ENCODE results near the gene THEM5.

Gene THEM5

DNA sequence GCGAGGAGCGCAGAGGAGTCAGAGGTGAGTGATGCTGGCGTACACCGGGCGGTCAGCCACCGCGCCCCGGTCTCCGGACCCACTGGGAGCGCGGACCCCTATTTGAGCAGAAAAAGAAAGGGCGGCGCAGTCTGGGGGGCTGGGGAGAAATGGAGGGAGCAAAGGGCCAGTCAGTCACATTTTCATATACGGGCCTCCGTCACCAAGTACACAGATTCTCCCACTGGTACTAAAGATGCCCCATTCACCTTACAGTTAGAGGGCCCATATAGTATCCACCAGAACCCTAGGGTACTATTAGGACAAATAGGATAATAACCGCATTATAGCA is 14.5 kb downstream of the THEM5 start:
- DNase-seq, result no peak

DNA sequence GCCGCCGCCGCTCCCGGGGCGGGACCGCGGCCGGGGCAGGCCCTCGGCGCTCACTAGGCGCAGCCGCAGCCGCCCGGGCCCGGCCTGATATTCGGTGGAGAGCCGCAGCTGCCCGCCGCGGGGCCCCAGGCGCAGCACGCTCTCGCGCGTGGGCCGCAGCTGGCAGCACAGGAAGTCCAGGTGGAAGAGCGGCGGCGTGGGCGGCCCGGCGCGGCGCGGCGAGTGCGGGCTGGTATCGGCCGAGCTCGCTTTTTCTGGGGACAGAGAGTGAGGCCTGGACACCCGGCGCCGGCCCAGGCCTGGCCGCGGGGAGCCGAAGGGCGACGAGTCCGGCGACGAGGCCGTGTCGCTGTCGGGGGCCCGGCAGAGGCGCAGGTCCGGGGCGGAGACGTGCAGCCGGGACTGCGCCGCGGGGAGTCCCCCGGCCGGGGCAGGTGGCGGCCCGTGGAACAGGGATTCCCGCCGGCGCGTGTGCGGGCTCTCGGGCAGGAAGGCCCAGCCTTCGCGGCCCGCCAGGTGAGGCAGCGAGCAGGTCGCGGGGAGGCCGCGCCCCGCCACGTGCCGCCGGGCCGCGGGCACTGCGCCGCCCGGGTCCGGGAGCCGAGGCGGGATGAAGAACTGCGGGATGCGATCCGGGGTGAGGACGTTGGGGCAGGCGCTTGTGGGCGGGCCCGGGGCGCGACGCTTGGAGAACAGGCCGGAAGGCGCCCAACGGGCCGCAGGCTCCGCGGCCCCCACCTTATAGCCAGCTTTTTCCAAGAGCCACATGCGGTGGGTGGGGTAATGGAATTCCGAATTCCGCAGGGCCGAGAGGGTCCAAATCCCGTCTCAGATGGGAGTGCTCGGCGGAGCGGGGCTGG is 15.1 kb downstream of the THEM5 start:
- peak; percentile 36 to 44 for DNase-seq

DNA sequence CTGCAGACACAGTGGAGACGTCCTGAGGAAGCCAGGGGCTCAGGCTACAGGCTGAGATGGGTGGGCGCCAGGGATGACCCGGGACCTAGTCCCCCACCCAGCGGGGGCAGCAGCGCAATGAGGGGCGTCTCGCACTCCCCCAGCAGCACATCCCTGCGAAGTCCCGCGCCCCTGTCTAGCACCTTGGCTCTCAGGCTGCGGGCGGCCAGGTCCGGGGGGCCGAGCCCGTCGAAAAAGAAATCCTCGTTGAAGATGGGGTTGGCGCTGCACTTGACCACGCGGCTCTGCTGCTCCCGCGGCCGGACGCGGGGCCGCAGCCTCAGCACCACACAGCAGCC is 15.7 kb downstream of the THEM5 start:
- no peak for DNase-seq

DNA sequence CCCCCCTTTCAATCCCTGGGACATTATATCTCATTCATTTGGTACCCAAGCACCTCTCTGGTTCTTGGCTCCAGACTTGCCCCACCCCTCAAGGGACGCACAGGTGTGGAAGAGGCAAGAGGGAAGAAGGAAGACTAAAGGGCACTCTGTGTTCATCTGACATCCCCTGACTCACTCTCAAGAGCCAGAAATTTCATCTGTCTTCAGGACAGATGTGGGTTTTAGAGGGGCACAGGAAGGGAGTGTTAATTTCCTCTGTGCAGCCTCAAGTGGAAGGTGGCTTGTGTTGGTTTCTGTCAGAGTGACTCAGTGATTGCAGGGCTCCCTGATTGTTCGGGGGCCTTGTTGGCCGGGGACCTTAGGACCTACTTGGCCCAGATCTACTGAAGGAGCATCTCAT is 16.3 kb downstream of the THEM5 start:
- peak in 1 of 2 donors; percentile 44 for DNase-seq

DNA sequence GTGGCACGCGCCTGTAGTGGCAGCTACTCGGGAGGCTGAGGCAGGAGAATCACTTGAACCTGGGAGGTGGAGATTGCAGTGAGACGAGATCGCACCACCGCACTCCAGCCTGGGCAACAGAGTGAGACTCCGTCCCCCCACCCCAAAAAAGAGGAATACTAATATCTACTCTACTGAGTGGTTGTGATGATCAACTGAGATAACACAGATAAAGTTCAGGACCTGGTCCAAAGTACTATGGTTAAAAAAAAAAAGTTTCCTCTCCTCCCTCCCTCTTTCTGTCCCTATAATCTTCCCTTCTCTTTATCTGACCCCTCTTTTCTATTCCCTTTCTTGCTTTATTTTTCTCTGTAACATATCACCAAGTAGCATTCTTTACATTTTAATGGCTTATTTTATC is 17.9 kb downstream of the THEM5 start:
- DNase-seq, result no peak

DNA sequence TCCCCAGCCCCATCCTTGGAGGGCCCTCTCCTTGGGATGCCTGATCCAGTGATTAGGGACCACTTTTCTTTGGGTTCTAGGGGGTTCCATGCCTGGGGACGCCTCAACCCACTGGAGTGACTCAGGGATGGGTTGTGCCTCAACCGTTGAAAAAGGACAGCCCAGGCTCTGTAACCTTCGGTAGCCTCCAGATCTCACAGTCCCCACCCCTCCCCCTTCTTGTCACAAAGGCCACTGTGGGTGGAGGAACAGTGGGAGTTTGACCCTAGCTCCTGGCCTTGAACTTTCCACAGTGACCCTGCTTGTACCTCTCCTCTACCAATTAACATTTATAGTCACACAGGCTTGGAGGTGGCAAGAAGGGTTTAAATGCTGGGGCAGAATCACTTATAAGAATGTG is 19.3 kb downstream of the THEM5 start:
- no peak for DNase-seq

DNA sequence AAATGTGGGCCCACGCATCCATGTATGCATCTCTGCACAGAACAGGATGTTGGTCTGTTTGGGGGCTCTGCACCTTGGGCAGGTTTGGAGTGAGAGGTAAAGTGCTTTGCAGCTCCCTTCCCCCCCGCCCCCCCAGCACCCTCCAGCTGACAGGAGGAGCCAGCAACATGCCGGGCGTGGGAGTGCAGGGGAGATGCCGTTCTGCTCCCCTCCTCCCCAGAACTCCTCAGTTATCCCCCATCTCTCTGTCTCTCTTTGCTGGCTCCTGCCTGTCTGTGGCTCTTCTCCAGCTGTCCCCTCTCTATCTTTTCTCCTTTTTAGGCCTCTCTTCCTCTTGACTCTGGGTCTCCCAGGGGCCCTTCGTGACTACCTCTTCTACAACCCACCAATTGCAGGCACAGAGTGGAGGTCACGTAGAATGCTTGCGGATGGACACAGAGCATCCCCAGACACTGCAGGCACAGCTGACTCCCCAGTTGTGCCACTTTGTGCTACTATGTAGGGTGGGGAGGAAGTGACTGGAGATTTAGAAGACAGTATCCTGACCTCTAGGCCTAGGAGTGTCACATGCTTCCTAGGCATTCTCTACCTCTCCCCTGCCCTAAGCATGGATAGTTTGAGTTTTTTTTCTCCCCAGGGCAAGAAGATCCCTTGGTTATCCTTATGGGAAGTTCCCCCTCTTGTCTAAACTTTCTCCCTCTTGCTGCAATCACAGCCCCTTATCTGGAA is 20.2 kb downstream of the THEM5 start:
- no peak for DNase-seq

DNA sequence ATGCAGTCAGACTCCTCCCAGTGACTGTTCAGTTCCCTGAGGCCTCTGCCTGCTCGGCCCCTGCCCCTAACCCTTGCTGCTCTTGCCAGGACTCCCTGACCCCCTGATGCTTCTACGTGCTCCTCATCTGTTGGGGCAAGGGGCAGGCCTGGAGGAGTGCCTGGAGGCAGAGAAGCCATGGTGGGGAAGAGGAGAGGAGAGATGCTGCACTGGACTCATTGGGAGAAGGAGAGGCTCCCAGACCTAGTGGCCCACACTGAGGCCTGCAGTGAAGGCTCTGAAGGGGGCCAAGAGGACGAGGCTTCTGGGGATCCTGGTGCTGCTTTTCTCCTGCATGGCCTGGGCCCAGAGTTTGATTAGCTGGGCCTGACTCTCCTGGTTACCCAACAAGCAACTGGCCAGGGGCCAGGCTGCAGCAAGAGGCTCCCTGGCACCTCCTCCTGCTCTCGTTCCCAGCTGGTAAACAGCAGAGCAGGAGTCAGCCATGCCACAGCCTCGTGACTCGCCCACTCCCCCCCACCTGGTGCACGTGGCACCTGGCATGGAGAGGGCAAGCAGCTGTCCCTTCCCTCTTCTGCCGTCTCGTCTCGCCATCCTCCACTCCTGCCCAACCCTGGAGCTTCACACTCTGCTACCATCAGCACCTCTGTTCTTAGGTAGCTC is 21.1 kb downstream of the THEM5 start:
- no peak for DNase-seq

DNA sequence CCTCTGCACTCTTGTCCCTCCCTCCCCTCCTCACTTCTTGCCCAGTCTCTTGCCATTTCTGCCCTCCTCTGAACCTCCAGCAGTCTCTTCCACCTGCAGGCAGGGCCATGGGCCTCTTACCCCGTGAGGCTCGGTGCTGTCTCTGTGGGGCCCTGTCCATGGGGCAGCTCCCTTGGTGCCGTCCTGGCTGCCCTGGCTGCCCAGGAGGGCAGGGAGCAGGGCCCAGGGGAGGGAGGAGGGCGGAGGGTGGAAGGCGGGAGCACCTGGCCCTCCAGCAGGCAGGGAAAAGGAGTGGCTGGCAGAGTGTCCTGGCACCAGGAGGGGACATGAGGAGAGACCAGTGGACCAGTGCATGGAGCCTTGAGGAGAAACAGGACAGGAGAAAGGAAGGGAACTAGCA is 21.9 kb downstream of the THEM5 start, which contains the start of gene RORC:
RORC (minus strand) TSS at position 198 of the 400 bp plus-strand sequence; CDS start at position 160, 38 bp downstream.
- no peak for DNase-seq

DNA sequence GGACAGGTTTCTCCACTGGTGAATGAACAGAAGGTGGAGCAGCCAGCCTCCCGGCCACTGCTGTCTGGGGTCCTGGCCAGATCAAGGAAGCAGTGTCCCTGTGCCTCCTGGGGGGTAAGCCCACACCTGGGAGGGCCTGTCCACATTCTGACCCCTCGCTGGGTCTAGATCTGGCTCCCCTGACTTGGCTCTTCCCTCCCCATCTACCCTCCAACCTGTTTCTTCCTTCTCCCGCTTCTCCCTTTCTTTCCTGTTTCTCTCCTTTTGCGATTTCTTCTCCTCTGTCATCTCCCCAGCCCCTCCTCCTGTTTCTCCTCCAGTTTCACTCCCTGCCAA is 22.3 kb downstream of the THEM5 start:
- DNase-seq, result no peak

DNA sequence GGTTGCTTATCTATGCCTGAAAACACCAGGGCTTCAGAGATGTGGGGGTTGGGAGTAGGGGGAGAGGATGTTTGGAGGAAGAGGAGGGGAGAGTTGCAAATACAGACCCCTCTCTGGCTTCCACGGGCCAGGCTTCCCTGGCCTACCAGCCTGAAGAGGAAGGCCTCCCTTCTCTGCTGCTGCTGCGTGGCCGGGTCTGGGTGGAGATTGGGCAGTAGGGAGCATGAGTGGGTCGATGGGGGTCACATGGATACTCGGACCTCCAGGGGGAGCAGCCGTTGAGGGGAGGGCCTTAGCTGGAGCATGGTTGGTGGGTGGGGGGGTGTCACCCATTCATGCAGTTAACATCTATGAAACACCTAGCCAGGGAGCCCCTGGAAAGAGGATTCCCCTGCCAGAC is 23.5 kb downstream of the THEM5 start:
- no peak for DNase-seq

DNA sequence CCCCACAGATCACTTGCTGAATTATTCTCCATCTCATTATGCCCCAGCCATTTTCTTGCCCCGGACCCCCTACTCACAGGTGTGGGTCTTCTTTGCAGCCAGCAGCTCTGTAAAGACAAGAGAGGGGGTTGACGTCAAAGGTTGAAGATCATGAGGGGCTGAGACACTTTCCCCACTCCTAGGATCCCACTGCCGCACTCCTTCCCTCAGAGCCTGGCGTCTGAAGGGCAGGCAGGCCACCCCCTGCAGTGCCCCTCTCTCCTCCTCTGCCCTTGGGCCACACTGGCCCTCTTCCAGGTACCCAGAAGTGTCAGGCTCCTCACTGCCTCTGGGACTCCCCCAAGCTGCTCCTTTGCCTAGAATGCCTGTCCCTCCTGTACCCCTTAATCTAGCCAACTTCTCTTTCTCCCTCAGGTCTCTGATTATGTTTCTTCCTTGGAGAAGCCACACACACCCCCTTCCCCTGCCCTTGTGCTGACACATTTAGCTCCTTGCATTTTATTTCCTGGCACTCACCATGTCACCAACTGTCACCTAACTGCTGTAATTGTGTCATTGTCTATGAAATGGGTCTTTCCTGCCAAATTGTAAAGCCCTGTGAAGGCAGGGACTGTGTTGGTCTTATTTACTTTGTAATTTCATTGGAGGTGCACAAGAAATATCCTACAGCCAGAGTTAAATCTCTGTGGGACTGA is 24.0 kb downstream of the THEM5 start:
- no peak for DNase-seq

DNA sequence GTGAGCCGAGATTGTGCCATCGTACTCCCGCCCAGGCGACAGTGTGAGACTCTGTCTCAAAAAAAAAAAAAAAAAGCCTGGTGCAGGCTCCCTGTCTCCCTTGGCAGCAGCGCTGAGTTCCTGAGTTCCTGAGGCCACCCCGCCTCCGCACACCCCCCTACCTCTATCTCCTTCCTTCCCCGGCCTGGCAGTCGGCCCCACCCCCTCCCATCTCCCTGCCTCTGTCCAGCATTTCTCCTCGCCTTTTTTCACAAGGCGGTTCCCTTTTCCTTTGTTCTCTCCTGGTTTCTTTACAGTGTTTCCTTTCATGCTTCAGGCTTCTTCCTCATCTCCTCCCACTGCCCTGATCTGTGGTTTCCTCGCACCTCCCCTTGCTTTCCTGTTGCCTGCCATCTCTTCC is 24.6 kb downstream of the THEM5 start:
- no peak for DNase-seq

DNA sequence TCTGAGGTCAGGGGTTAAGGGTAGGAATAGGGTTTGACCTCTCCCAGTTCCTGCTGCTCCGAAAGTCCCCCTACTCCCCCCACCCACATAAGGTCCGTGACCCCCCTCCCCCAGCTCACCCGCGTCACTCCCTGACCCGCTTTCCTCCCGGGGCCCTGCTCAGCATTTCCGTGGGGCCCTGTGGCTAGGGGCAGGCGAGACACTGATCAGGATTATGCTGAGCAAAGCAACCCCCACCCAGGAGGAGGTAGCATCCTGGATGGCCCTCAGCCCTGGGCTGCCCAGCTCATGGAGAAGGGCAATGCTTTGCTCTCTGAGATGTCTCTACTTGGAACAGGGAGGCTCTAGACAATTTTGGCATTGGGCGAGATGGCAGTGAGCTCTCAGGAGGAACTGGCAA is 25.7 kb downstream of the THEM5 start:
- DNase-seq, result peak in 1 of 2 donors; percentile 34

DNA sequence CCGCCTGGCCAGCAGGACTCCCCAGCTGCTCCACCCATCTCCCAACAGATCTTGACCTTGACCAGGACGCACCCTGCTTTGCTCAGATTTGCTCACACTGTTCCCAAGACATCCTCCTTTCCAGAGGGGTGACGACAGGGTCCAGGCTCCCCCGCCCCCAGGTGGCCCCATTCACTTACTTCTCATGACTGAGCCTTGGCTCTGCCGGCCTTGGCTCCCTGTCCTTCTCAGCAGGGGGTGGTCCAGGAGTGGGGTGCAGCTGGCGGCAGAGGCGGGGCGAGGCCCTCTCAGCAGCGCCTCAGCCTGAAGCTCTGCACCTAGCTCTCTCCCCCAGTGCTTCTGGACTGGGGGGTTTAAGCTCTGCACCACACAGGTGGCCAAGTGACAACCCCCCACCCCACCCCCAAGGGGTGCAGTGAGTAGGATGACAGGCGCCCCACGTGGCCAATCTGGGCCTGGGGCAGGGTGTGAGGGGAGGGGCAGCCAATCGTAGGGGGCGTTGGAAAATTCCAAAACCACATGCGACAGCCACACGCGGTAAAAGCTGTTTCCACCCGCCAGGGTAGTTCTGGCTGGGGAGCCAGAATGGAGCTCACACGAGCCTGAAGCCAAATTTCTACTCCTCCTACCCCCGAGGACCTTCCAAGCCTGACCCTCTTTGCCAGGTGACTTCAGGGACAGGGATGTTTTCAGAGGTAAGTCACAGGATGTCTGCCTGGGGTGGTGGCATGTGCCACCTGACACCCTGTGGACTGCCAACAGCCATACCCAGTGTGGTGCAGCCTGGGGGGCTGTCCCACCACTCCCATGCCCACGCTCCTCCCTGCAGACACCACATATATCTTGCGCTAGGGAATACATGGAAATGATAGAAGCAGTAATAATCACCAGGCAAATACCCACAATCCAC is 27.5 kb downstream of the THEM5 start:
- peak in 1 of 2 donors; percentile 44 for DNase-seq

DNA sequence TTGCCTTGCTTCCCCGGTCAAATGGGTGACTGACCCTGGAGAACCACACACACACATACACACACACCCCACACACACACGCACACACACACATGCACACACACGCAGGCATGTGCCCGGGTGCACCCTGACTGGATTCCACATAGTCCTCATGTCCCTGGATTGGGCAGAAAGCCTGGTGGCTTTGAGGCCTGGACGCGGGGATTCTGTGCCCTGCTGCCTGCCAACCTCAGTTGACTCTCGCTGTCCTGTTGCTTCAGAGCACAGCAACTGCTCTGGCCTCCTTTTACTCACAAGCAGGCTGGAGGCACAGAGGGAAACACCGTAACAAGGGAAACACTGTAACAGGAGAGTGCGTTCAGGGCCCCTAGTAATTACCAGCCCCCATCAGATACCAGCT is 28.3 kb downstream of the THEM5 start:
- no peak for DNase-seq

DNA sequence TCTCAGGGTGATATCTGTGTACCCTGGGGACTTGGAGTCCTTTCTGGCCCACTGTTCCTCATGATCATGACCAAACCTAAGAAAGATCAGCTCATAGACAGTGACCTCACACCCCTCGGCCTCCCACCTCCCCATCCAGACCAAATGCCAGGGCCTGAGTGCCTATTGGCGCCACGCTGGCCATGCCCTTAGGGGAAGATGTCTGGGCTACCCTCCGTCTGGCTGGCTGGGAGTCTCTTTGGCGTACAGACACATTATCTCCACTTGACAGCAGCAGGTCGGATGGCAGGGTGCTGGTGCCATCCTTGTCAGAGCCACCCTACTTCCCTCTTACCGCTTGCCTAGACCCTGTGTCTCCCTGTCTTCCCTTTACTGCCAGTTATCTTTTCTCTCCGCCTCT is 30.3 kb downstream of the THEM5 start:
- DNase-seq, result no peak

DNA sequence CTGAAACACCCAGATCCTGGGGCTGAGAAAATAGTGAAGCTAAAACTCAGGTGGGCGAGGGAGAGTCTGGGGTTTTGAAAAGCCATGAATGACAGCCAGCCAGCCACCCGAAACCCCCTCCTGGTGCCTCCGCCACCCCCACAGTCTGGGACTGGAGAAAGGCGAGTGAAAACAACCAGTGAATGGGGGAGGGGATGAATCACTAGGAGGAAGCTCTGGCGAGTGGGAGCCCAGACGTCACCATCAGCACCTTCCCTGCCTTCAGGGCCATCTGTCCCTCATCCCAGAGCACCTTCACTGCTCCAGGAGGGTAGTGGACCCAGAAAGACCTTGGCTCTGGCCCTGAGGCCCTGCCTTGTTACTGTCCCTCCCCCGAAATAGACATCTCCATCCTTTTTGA is 31.1 kb downstream of the THEM5 start:
- DNase-seq, result no peak

DNA sequence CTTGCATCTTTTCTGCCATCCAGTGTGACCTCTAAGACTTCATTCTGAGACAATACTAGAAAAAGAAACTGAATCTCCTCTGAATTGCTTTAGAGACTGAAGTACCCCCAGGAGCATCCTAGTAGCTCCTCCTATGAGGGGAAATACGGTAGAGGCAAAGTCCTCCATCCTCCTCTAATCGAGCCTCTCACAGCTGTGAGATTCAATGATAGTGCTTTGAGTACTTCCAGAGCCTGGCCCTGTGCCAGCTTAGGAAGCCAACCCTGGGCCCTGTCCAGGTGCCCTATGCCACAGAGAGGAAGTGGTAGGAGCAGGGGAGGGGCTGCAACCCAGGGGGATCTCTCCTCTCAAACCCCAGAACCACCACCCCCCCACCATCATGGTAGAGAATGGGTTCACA is 32.6 kb downstream of the THEM5 start:
- peak in 1 of 2 donors; percentile 38 for DNase-seq

DNA sequence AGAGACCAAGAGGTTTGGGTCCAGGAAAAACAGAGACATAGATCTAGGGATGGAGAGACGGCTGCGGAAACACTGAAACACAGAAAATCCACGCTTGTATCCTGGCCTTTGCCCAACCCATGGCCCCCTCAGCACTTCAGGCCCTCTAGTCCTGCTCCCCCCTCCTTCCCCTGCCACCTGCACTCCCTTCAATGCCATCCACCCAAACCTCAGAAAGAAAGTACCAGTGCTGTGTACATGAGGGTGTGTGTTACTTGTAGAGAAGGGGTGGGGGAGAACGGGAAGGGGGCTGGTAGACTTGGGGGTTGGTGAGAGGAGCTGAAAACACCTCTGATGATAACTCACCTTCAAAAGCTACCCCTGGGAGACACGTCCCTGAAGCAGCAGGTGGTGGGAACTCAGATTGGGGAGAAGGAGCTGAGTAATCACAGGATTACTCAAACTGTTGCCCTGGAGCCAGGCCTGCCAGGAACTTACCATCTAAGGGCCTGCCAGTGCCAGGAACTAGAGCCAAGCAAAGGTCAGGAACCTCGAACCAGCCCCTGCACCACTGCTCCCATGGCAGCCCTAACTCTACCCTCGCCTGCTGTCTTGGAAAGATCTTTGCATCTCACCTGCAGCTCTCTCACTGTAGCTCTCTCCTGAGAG is 33.4 kb downstream of the THEM5 start:
- DNase-seq, result no peak

DNA sequence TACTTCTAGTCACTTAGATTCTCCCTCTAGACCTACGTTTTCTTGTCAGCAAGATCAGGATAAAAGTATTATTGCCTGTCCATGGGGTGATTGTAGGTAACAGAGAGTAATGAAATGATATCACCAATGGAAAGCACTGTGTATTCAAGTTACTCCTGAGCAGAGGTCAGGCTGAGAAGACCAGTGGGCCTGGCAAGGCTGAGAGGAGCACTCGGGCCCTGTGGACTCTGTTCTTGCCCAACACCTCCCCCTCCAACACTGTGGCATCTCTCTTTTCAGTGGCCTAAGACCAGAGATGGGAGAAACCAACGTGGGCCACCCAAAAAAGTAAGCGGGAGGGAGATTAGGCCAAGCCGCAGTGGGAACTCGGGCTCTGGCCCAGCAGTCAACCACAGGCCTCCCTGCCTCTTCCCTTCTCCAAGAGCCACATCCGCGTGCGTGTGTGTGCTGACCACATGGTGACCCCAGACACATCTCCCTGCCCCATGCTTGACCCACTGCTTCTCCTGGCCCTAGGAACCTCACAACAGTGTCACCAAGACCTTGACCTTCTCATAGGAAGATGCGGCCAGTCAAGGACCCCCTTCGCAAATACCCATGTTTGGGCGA is 34.2 kb downstream of the THEM5 start:
- DNase-seq, result no peak
